Measurements from ENCODE around the gene CLIC4.

CLIC4 gene

GRCh38 chr1:24828183-24828886 lies 83.1 kb downstream of the CLIC4 start:
- TF ChIP-seq CTCF (IDR thresholded peaks at IDR 0.05; ENCODE audit: borderline replicate concordance, insufficient read depth, low read depth, low read length), result no peak
- no peak overlapping the region for H3K4me3 ChIP-seq (ENCODE audit: low read depth, low read length)

GRCh38 chr1:24828887-24829192 lies 83.6 kb downstream of the CLIC4 start:
- TF ChIP-seq CTCF (IDR thresholded peaks at IDR 0.05; ENCODE audit: borderline replicate concordance, insufficient read depth, low read depth, low read length), result no peak

GRCh38 chr1:24830680-24831272 lies 85.5 kb downstream of the CLIC4 start:
- TF ChIP-seq CTCF (IDR thresholded peaks at IDR 0.05; ENCODE audit: borderline replicate concordance, insufficient read depth, low read depth, low read length), result peak; percentile 58; the same call in 1 of the 2 replicates
- H3K4me3 ChIP-seq (ENCODE audit: low read depth, low read length), result no peak overlapping the region

More at GRCh38 chr1:24828887-24829192, 83.6 kb downstream of the CLIC4 start:
- no peak overlapping the region for H3K4me3 ChIP-seq (ENCODE audit: low read depth, low read length)

GRCh38 chr1:24841593-24841992 lies 96.3 kb downstream of the CLIC4 start:
- TF ChIP-seq CTCF (IDR thresholded peaks at IDR 0.05; ENCODE audit: borderline replicate concordance, insufficient read depth, low read depth, low read length), result no peak
- no peak overlapping the region for H3K4me3 ChIP-seq (ENCODE audit: low read depth, low read length)

- TF ChIP-seq CTCF (IDR thresholded peaks at IDR 0.05; ENCODE audit: borderline replicate concordance, insufficient read depth, low read depth, low read length), result no peak
- H3K4me3 ChIP-seq (ENCODE audit: low read depth, low read length), result no peak overlapping the region
Observed at GRCh38 chr1:24846671-24847070, 101.4 kb downstream of the CLIC4 start.

GRCh38 chr1:24847995-24848881 lies 103.0 kb downstream of the CLIC4 start:
- TF ChIP-seq CTCF (IDR thresholded peaks at IDR 0.05; ENCODE audit: borderline replicate concordance, insufficient read depth, low read depth, low read length), result peak; percentile 96
- peak overlapping the region; percentile 53 for H3K4me3 ChIP-seq (ENCODE audit: low read depth, low read length)

Measured in GM12875 (cell line).